Stimulated activated CD8-positive, alpha-beta memory T cell treated with anti-CD3 and anti-CD28 coated beads, Interleukin-7, amount 100 ng/mL, for 1 hour (primary cell): ENCODE data around the gene FAM110D.
A peak's percentile ranks its signal among the peaks of the same experiment; 100 is the strongest.

ENCODE experiments used
- DNase-seq, 2 donors: peaks; one replicate each; pipeline ENCODE4 v3.0.0-alpha.2; 2020; ENCODE audit warnings: low read depth in 2 of 2

Gene FAM110D

DNA sequence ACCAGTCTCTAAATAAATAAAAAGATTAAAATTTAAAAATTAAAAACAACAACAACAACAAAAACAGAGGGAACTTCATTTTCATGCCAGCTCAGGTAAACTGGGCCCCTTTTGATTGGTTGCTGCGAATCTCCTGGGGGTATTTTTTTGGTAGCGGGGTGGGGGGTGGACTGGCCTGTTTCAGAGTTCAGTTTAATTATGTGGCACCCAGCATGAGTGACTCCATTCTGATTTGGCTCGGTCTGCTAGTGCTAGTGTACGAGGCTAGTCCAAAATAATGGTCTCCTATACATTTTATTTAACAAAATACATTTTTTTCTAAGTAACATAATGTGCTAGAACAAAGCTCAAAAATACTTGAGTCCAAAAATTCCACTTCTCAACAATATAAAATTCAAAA lies 29.1 kb upstream of the FAM110D start:
- DNase-seq = no peak

DNA sequence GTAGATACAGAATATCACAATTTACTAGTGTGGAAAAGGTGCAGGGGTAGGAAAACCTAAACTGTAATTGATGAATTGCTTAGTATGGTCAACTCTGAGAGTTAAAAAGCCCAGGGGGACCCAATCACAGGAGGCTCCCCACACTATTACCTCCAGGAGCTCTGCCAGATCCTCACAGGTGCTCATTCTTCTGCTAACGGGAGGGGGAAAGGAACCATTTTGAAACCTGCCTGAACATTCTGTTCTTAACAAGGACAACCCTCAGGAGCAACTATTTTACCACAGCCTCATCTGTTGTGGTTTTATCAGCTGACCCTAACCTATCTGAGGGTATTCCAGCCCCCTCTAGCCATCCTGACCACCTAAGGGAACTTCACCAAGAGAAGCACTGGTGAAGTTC lies 28.2 kb upstream of the FAM110D start:
- DNase-seq = no peak

DNA sequence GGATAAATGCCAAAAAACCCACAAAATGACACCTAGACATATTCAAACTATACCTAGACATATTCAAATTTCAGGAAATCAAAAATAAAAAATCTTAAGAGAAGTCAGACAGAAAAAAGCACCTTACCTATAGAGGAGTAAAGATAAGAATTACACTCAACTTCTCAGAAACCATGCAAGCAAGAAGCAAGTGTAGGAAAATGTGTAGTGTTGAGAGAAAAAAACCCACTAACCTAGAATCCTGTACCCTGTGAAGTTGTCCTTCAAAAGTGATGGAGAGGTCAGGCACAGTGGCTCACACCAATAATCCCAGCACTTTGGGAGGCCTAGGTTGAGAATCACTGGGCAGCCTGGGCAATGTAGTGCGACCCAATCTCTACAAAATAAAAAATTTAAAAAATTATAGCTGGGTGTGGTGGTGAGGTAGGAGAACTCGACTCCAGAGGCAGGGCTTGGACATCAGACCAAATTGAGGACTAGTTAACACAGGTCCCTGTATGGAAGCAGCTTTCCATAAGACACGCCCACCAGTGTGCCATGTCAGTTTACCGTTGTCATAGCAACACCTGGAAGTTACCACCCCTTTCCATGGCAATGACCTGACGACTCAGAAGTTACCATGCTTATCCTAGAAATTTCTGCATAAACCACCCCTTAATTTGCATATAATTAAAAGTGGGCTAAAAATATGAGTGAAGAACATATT lies 26.6 kb upstream of the FAM110D start:
- DNase-seq = no peak

DNA sequence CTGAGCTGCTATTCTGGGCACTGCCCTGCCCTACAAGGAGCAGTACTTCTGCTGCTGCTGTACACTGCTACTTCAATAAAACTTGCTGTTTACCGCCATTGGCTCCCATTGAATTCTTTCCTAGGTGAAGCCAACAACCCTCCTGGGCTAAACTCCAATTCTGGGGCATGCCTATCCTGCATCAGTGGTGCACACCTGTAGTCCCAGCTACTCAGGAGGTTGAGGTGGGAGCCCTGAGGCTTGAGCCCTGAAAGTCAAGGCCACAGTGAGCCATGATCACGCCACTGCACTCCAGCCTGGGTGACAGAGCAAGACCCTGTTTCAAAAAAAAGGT lies 26.1 kb upstream of the FAM110D start:
- DNase-seq = no peak

DNA sequence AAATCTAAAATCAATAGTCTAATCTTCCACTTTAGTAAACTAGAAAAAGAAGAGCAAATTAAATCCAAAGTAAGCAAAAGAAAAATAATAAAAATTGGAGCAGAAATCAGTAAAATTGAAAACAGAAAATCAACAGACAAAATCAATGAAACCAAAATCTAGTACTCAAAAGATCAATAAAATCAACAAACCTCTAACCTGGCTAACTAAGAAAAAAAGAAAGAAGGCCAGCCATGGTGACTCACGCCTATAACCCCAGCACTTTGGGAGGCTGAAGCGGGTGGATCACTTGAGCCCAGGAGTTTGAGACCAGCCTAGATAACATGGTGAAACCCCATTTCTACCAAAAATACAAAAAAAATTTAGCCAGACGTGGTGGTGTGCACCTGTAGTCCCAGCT lies 24.4 kb upstream of the FAM110D start:
- DNase-seq = no peak

DNA sequence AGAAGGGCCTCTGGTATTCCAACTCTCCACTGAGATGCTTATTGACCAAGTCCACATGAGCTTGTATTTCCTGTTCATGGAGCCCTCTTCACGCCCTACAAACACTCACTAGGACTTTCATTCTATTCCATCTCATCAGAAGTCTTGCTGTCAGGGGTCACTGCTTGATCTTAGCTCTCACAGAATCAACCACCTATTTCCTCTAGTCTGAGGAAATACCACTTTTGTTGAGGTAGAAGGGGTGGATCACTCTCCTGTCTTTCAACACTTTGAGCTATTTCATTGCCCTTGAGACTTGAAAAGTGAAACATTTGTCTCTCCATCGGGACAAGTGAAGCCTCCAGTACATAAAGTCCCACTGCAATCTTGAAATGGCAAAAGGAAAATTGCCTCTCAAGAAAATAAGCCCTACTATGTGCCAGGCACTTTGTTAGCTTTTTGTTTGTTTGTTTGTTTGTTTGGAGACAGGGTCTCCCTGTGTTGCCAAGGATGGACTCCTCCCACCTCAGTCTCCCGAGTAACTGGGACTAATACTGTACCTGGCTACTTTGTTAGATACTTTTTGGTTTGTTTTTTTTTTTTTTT lies 19.8 kb upstream of the FAM110D start:
- DNase-seq = no peak

DNA sequence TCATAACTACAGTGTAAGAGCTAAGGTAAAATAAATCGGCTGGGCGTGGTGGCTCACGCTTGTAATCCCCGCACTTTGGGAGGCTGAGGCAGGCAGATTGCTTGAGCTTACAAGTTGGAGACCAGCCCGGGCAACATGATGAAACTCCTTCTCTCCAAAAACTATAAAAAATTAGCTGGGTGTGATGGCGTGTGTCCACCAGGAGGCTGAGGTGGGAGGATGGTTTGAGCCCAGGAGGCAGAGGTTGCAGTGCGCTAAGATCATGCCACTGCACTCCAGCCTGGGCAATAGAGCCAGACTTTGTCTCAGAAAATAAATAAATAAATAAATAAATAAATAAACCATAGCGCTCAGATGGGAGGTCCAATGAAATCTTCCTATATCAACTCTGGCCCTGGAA lies 16.7 kb upstream of the FAM110D start:
- no peak for DNase-seq

DNA sequence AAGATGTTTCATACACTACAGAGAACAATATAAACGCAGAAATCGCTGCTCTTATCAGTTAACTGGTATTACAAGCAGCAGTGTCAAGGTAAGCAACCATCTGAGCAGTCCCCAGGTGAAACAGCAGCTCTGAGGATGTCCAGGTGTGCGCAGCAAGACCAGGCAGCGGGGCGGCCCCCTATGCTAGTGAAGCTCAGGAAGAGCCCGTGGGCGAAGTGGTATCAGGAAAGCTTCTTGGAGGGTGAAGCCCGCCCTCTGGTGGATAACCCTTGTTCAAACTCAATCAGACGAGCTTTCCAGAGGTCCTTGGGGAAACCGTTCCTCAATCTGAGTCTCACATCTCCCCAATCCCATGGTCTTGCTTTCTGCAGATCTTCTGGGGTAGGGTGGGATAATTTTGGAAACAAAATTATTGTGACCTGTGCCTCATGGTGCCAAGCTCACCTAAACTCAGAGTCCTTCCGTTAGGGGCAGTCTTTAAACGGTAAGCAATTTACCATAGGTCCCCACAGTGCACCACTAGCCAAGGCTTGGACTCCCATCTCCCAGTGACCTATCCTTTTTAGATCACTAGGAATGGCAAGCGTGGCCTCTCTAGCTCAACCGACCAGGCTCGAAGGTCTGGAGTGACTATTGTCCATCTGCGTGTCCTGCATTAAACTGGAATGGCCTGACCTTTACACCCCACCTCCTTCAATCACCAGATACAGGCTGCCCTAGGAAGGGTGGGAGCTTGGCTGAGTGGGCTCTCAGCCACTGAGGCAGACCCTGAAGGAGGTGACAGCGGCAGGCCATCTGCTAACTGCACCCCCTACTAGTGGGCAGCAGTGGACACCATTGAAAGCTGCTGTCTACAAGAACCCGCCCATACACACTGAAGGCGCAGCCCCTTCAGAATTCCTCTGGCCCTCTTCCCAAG lies 13.6 kb upstream of the FAM110D start:
- peak; percentile 53 to 65 for DNase-seq

DNA sequence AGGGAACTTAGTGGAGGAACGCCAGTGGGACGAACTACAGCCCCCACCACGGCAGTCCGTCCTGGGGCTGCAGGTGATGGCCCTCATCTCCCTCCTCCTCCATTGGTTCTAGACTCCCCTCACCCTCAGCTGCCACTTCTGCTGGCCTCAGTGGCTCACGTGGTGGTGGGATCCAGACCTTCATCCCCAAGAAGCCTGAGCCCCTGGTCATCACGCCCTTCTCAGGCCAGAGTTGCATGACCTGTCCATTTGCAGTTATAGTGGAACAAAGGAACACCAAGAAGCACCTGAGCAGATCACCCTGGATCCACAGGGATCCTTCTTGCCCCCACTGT lies 13.0 kb upstream of the FAM110D start:
- DNase-seq = no peak

DNA sequence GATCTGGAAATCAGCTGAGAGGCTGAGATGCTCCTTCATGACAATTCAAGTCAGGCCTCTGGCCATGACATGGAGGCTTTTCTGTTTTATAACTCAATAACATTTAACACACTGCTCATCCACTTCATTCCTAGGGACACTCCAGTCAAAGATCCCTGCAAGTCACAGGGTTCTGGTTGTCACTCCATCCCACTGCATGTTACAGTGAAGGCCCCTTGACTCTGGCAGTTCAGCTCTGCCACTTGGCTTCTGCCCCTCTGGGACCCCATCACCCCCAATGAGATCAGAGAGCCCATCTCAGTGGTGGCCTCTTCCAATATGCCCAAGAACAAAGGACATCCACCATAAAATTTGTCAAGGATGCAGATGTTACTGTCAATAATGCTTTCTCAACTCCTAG lies 10.0 kb upstream of the FAM110D start:
- DNase-seq = no peak

DNA sequence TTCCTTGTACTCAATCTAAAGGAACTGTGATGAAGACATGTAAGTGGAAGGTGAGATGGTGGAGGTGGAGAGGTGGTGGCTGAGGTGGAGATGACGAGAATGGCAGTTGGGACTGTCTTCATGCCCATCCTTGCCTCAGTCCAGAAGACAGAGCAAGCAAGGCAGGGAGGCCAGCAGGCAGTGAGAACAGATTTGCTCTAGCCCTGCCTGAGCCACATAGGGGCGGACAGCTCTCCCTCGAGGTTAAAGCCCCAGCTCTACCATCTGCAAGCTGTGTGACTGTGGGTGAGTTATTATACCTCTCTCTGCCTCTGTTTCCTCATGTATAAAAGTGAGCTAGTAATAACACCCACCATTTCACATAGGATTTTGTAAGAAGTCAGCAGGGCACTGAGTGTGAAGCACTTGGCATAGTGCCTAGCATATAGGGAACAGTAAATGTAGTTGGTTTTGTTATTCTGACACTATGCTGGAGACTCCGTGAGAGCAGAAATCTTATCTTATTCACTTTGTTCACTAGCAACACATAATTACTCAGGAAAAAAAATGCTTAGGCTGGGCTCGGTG lies 4.8 kb upstream of the FAM110D start:
- DNase-seq = no peak

DNA sequence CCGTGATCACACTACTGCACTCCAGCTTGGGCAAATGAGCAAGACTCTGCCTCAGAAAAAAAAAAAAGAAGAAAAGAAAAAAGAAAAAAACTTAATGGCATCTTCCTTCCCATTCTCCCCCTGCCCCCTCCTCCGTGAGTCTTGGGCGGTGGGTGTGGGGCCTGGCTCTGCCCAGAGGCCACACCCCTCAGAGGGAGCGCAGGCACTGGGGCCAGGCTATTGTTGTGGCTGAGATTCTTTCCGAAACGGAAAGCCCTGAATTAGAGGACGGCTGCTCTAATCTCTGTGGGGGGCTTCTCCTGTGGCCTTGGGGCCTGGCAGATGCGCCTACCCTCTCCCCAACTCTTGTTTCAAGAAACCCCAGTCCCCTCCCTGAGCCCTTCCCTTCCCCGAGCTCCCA lies 4.1 kb upstream of the FAM110D start:
- DNase-seq = no peak

DNA sequence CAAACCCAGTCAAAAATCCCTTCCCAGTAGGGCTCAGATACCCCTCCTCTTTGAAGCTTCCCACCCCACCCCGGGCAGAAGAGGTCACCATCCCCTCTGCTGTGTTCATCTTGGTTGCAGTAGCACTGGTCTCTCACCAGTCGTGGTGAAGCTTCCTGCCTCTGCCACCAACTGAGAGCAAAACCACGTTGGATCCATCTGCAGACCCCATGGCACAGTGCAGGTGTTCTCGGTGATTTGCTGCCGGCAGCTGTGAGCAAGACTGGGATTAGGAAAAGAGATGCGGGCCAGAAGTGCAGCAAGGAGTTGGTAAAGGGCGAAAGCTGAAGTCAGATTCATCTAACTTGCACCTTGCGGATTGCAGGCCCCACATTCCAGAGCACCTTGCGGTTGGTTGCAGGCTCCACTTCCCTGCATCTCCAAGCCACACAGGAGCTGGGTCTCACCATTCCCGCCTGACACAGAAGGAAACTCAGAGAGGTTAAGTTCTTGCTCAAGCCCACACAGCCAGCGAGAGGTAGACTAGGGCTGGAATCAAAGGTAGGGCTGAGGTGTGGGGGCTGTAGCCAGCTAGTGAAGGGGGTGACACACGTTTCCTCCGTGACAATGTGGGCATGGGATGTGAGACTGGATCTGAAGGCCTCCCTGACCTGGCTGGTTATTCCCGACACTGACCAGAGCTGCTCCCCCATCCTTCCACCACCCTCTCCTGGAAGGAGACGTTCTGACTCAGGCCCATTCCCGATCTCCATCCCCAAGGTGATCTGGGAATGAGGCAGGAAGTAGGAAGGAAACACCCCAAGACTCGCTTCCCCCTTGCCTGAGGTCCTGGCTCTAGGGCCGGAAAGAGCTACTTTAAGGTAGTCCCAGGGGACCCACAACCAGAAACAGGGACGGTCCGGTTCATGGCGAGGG lies 3.3 kb upstream of the FAM110D start:
- DNase-seq = no peak

DNA sequence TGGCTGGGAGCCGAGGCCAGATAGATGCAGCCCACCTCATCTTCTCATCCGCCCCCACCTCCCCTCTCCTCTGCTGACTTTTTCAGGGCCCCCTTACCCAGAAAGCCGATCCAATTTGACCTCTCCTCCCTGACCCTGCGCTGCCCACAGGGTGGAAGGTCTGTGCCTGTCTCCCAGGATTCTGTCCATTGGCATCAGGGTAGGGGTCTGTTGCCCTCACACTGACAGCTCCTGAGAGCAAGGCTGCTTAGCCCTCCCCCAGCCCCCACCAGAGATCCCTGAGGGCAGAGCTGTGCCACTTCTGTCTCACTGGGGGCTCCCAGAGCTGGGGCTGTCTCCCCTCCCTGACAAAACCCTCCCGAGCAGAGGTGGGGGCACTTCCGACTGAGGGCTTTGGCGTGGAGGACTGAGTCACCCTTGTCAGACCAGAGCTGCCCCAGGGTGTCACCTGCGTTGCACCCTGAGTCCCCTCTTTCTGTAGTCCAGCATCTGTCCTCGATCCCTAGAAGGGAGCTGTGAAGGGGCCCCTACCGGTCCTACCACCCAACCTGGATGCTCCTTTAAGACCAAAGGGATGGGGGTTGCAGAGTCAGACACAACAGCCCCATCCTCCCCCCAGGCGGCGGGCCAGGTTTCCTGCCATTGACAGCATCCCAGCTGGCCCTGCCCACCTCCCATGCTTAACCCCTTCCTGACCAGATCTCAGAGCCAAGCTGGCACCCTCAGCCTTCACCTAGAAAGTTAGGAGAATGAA lies 2.4 kb upstream of the FAM110D start:
- no peak for DNase-seq

DNA sequence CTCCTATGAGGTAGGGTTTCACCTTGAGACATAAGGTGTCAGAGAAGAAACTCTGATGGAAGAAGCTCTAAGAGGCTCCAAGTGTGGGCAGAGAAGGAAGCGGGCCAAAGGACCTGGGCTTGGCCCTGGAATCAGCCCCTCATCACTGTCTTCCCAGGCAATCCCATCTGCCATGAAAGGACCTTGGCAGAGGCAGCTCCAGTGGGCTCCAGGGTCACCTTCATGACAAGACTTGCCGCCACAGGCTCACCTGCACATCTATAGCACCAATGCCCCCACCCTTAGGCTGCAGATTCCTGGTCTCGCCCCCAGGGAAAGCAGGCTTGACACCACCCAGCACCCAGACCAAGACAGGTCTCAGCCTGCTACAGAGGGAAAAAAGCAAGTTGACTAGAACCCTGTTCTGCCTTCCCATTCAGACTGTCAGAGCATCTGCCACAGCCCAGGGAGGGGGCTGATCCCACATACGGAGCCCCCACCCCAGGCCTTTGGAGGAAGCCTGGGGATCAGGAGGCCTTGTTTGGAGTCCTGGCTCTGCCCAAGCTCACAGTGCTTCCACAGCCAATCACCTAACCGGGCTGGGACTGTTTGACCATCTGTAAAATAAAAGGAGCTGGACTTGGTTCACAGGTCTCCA lies 490 bp upstream of the FAM110D start:
- no peak for DNase-seq

DNA sequence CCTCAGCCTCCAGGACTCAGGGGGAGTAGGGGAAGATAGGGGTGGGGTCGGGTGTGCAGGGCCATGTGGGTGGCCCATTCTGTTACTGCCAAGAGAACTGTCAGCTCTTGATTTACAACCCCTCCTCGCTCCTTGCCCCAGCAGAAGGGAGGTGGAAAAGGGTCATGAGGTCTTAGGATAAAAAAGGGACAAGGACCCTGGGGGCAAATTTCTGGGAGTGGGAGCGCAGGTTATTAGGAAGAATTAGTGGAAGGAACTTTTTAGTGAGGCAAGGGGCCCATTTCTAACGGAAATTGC lies 812 bp downstream of the FAM110D start:
- no peak for DNase-seq

DNA sequence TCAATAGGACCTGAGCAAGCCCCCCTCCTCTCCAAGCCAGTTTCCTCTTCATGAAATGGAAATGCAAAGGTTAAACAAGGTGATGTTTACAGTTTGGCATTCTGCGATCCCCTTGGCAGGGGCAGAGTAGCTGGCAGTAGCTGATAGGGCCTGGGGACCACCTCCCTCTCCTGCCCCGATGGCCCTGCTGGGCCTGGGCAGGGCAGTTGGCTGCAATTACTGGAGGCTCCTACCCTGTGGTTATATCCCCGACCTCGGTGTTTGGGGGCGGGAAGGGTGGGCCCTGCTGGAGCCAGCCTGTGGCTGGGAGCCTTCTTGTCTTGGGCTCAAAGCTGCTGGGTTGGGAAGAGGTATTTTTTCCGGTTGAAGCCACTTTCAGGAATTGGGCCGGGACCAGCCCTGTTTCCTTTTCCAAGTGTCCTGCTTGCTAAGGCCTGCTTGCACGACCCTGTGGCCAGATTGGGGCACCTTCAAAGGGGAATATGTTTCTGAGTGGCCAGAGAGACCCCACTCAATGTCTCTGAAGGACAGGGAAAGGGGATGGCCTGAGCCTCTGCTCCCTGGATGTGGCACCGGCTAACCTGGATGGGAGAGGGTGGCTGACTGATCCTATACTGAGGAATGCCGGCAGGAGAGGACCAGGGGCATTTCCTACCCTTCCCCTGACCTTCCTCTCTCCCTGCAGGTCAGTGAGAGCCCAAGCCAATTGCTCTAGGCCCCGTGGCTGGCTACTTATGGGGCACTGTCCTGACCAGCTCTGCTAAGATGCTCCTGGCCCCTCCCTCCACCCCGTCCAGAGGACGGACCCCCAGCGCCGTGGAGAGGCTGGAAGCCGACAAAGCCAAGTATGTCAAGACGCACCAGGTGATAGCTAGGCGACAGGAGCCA lies 1.9 kb downstream of the FAM110D start:
- no peak for DNase-seq

DNA sequence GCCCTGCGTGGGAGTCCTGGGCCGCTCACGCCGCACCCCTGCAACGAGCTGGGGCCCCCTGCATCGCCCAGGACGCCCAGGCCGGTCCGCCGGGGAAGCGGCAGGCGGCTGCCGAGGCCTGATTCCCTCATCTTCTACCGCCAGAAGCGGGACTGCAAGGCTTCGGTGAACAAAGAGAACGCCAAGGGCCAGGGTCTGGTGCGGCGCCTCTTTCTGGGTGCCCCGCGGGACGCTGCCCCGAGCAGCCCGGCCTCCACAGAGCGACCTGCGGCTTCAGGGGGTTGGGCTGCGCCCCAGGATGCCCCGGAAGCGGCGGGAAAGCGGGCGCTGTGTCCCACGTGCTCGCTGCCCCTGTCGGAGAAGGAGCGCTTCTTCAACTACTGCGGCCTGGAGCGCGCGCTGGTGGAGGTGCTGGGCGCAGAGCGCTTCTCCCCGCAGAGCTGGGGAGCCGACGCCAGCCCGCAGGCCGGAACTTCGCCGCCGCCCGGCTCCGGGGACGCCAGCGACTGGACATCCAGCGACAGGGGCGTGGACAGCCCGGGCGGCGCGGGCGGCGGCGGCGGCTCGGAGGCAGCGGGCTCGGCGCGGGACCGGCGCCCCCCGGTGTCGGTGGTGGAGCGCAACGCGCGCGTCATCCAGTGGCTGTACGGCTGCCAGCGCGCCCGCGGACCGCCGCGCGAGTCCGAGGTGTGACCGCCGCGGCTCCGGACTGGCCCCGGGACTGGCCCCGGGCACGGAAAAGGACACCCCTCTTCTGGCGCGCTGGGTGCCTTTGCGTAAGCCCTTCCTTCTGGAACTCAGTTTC lies 2.7 kb downstream of the FAM110D start:
- DNase-seq = no peak

DNA sequence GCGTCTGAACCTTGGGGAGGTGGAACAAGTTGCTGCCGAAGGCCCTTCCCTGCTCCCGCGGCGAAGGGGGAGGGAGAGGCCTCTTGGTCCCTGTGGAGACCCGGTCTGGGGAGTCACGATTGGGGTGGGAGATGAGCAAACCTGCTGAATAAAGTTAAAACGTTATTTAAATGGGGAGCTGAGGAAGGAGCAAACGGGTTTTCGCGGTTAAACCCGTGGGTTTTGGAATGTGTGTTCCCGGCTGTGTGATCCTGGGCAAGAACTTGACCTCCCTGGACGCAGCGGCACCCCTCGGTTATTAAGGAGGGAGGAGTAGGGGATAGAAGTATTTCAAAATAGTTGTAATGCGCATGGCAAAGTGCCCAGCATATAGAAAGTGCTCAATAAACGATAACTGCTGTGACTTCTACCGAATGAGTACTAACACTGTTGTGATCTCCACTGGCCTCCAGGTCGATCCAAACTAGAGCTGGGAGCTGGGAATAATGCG lies 3.4 kb downstream of the FAM110D start:
- DNase-seq = no peak
